Amniotic stem cell (primary cell): ENCODE measurements around the gene TMEM144.
"Not testable (repeated sequence)": the region's sequence is repeated elsewhere in the genome, so short reads cannot be mapped to it uniquely, and the experiment has no call there.

ENCODE experiments used
- DNase-seq: peaks from one replicate; lab custom pipeline; 2025; lab: John Stamatoyannopoulos, UW

TMEM144 gene

GRCh38 chr4:158192439-158193158, 17.7 kb upstream of the TMEM144 start:
- DNase-seq = no peak

DNA sequence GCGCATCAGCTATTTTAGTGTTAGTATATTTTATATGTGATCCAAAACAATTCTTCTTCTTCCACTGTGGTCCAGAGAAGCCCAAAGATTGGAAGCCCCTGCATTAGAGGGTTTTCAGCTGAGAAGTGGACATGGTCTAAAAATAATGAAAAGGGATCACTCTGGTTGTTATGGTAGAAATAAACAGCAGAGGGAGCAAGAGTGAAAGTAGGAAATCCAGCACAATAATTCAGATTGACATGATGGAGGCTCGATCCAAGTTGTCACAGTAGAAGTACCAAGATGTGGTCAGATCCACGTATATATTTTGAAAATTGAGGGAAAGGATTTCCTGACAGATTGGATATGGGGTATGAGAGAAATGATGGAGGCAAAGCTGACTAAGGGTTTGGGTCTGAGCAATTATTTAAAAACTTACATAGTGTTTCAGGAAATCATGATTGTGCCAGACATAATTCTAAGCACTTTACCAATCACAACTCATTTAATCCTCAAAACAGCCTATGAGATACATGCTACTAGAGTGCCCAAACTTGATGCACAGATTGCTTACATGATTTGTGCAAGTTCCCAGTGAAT, 17.0 kb upstream of the TMEM144 start:
- DNase-seq = peak; percentile 15

DNA sequence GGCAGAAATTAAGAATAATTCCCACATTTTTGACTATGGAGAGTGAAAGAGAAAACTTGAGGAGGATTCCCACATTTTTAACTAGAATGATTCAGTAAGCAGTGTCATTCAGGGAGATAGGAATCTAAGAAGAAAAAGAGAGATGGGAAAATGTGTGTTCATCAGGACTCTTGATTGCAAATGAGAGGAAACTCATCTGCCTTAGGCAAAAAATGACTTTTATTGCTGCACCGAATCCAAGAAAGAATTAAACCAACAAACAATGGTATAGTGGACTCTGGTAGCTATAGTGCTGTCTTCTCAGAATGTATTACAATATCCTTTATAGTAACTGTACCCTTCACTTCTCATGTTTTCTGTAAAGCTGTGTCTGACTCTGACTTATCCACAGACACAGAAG, 15.0 kb upstream of the TMEM144 start:
- DNase-seq = no peak

DNA sequence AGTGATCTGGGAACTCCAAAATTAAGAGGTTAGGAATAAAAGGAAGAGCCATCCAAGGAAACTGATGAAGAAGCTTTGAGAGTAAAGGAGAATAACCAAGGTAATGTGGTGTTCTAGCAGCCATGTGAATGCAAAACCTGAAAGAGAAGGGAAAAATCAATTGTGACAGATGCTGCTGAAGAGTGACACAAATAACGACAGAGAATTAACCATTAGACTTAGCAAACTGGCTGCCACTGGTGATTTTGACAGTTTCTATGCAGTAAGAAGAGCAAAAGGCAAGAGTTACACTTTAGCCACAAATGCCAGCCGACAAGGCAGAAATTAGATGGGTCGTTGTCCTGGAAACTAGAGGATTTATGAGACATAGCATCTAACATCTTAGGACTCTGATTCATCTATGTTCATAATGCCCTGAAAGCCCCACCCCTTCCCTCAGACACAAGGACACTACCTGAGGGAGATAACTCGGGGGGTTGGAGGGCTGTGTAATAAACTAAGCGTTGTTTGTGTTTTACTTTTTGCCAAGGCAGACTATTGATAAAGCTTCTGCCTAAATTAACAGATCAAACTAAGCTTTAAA, 13.0 kb upstream of the TMEM144 start:
- DNase-seq = no peak

DNA sequence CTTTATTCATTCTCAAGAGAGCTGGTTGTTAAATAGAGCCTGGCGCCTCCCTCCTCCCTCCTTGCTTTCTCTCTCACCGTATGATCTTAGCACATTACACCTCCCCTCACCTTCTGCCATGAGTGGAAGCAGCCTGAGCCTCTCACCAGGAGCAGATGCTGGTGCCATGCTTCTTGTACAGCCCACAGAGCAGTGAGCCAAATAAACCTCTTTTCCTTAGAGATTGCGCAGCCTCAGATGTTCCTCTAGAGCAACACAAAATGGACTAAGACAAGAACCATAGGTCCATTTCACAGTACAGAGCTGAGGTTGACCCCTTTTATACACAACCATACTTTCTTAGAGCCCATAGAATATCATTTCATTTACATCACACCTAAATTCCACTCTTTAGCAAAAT, 10.1 kb upstream of the TMEM144 start:
- DNase-seq = no peak

GRCh38 chr4:158201322-158201721, 9.0 kb upstream of the TMEM144 start:
- no peak for DNase-seq

DNA sequence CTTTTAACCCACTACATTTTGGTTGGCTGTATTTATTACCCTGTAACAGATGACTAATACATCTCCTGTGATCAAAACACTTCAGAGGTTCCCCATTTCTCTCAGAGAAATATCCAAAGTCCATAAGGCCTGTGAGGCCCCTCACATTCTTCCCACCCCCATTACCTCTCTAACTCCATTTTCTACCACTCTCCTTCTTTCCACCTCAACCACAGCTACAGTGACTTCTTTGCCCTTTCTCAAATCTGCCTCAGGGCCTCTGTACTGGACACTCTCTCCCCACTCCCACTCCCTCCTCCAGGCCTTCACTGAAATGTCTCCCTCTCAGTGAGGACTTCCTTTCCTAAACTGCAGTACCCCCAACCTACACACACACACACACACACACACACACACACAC, 8.4 kb upstream of the TMEM144 start:
- DNase-seq = no peak

DNA sequence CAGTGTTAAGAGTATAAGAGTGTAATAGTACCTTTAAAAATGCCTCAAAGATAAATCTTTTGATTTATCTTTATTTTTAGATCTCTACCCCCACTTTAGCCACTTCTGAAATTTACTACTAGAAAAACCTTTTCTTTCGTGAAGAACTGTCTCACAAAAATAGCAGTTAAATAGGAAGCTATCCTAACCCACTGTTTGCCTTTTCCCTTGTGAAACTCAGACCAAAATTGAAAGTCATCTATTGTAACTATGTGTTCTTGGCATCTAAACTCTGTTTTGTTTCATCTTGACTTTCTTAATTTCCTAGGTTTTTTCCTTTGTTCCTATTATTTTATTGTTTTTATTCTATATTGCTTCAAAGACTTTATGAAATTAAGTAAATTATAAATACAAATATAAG, 7.8 kb upstream of the TMEM144 start:
- DNase-seq = no peak

- DNase-seq = no peak
Observed at GRCh38 chr4:158203436-158203835, 6.8 kb upstream of the TMEM144 start.

GRCh38 chr4:158203929-158204328, 6.4 kb upstream of the TMEM144 start:
- no peak for DNase-seq

- no peak for DNase-seq
Observed at GRCh38 chr4:158208963-158209640, 1.2 kb upstream of the TMEM144 start.

DNA sequence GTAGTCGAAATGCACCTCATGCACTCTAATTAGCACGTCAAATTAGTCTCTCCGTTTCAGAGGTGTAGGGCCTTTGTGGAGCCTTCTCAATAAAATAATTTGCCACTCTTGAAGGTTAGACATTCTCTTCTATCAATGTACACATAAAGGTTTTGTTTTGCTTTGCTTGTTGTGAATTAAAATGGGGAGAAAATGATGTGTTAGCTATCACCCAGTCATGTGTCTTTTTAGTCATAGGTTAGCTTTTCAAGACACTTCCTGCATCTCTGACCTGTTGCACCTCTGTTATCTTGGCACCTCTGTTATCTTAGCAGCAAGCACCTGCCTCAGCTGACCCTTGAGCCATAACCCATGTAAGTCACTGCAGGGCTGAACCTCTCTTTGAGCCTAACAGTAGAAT, 936 bp downstream of the TMEM144 start:
- DNase-seq = no peak

GRCh38 chr4:158213466-158213865, 3.2 kb downstream of the TMEM144 start:
- no peak for DNase-seq

GRCh38 chr4:158214856-158215255, 4.6 kb downstream of the TMEM144 start:
- DNase-seq = no peak

GRCh38 chr4:158217763-158218162, 7.5 kb downstream of the TMEM144 start:
- no peak for DNase-seq

GRCh38 chr4:158219623-158220022, 9.3 kb downstream of the TMEM144 start:
- DNase-seq = no peak

- DNase-seq = not testable (repeated sequence)
Observed at GRCh38 chr4:158224318-158224717, 14.0 kb downstream of the TMEM144 start.

GRCh38 chr4:158224999-158225398, 14.7 kb downstream of the TMEM144 start:
- DNase-seq = not testable (repeated sequence)

GRCh38 chr4:158227880-158228279, 17.6 kb downstream of the TMEM144 start:
- DNase-seq = not testable (repeated sequence)

GRCh38 chr4:158228399-158228798, 18.1 kb downstream of the TMEM144 start:
- not testable (repeated sequence) for DNase-seq

- DNase-seq = no peak
Observed at GRCh38 chr4:158229768-158230167, 19.5 kb downstream of the TMEM144 start.

- DNase-seq = no peak
Observed at GRCh38 chr4:158234671-158235070, 24.4 kb downstream of the TMEM144 start.
